ENCODE data around the gene MST1. TPM values are rescaled to one million over a fixed set of nuclear protein-coding genes. Genes with fewer than 3 reads are reported as not detected.
"Not testable (repeated sequence)": the region's sequence is repeated elsewhere in the genome, so short reads cannot be mapped to it uniquely, and the experiment has no call there.

The MST1 gene
- total RNA-seq, 4 donors from 2014 or later = 21.5 to 43.5 (median 40.7) TPM

- not testable (repeated sequence) for H3K36me3 ChIP-seq
Measured at GRCh38 chr3:49690856-49691255, 1.6 kb upstream of the MST1 start.

GRCh38 chr3:49689908-49690624 lies 792 bp upstream of the MST1 start:
- intact Hi-C loops (cut with DNase I); DNase-seq; H3K36me3 ChIP-seq; H3K9me3 ChIP-seq; H3K27me3 ChIP-seq: not testable (repeated sequence)
- Histone ChIP-seq H3K4me3 (replicated peaks in 1 of 3) (peak overlapping the region; percentile 82 to 98 (median 91)), H3K27ac (peak overlapping the region in 2 of 3 donors; percentile 75 to 85), H3K4me1 (peaks cover 20 to 34% of the 10 kb centered on the region in 2 donors)
- 7 to 13% methylated on average over 14 to 16 of the region's 16 CpGs for WGBS, 2 donors

More at GRCh38 chr3:49690856-49691255, 1.6 kb upstream of the MST1 start:
- H3K27ac ChIP-seq; DNase-seq; H3K4me3 ChIP-seq (replicated peaks in 1 of 3); H3K27me3 ChIP-seq; H3K9me3 ChIP-seq; intact Hi-C loops (cut with DNase I): not testable (repeated sequence)
- peaks cover 20 to 32% of the 10 kb centered on the region in 2 donors for H3K4me1 ChIP-seq
- 92 to 96% methylated on average over 3 of the region's 3 CpGs for WGBS, 2 donors

GRCh38 chr3:49688338-49689045 lies 782 bp downstream of the MST1 start:
- H3K27me3 ChIP-seq; intact Hi-C loops (cut with DNase I); H3K36me3 ChIP-seq; DNase-seq; H3K9me3 ChIP-seq: not testable (repeated sequence)
- WGBS, 2 donors = 57 to 76% methylated on average over 5 to 6 of the region's 7 CpGs
- Histone ChIP-seq H3K4me1 (peaks cover 24 to 46% of the 10 kb centered on the region in 2 donors), H3K27ac (peak overlapping the region; percentile 51 to 85 (median 75)), H3K4me3 (replicated peaks in 1 of 3) (peak overlapping the region in 1 of 3 donors; percentile 91)

GRCh38 chr3:49687424-49687795 lies 1.9 kb downstream of the MST1 start:
- H3K27ac ChIP-seq; H3K4me3 ChIP-seq (replicated peaks in 1 of 3); H3K9me3 ChIP-seq; H3K27me3 ChIP-seq; DNase-seq; intact Hi-C loops (cut with DNase I); H3K36me3 ChIP-seq: not testable (repeated sequence)
- 91 to 100% methylated on average over 3 to 6 of the region's 12 CpGs for WGBS, 2 donors
- H3K4me1 ChIP-seq = peaks cover 31 to 57% of the 10 kb centered on the region in 2 donors

GRCh38 chr3:49686769-49687423 lies 2.4 kb downstream of the MST1 start:
- H3K9me3 ChIP-seq; intact Hi-C loops (cut with DNase I); H3K36me3 ChIP-seq; H3K27me3 ChIP-seq: not testable (repeated sequence)
- Histone ChIP-seq H3K4me3 (replicated peaks in 1 of 3) (peak overlapping the region in 1 of 3 donors; percentile 23), H3K4me1 (peaks cover 33 to 62% of the 10 kb centered on the region in 2 donors), H3K27ac (peak overlapping the region in 1 of 3 donors; percentile 49)
- DNase-seq = peak; percentile 93 to 96
- 0 to 45% methylated on average over 6 to 10 of the region's 44 CpGs for WGBS, 2 donors

- WGBS, 2 donors = 0% methylated on average over 3 of the region's 29 CpGs; no CpG with 5 or more reads in 1 of the 2 donors
- Histone ChIP-seq H3K4me1 (peaks cover 33 to 63% of the 10 kb centered on the region in 2 donors), H3K27ac (peak overlapping the region in 1 of 3 donors; percentile 49), H3K4me3 (replicated peaks in 1 of 3) (peak overlapping the region in 1 of 3 donors; percentile 23)
- intact Hi-C loops (cut with DNase I); H3K9me3 ChIP-seq; H3K36me3 ChIP-seq; H3K27me3 ChIP-seq: not testable (repeated sequence)
- peak; percentile 95 to 96 for DNase-seq
- peak in 1 of 2 donors; percentile 46 for TF ChIP-seq POLR2A (IDR thresholded peaks at IDR 0.05)
Measured at GRCh38 chr3:49686346-49686745, 2.9 kb downstream of the MST1 start.

GRCh38 chr3:49685846-49686245 lies 3.4 kb downstream of the MST1 start:
- WGBS, 2 donors = 18 to 21% methylated on average over 3 to 19 of the region's 36 CpGs

GRCh38 chr3:49685103-49685502 lies 4.2 kb downstream of the MST1 start:
- H3K27ac ChIP-seq; DNase-seq; H3K9me3 ChIP-seq; intact Hi-C loops (cut with DNase I); H3K27me3 ChIP-seq; H3K4me3 ChIP-seq (replicated peaks in 1 of 3): not testable (repeated sequence)
- H3K4me1 ChIP-seq = peaks cover 24 to 51% of the 10 kb centered on the region in 2 donors
- H3K36me3 ChIP-seq = peaks cover 9 to 15% of the 10 kb centered on the region in 2 donors
- WGBS, 2 donors = 95 to 98% methylated on average over 8 to 10 of the region's 10 CpGs

More at GRCh38 chr3:49685846-49686245, 3.4 kb downstream of the MST1 start:
- peak; percentile 27 to 28 for DNase-seq
- intact Hi-C loops (cut with DNase I); H3K9me3 ChIP-seq; H3K27me3 ChIP-seq; H3K36me3 ChIP-seq: not testable (repeated sequence)
- peak overlapping the region in 1 of 3 donors; percentile 23 for H3K4me3 ChIP-seq (replicated peaks in 1 of 3)
- H3K27ac ChIP-seq = peak overlapping the region in 1 of 3 donors; percentile 17
- H3K4me1 ChIP-seq = peaks cover 32 to 58% of the 10 kb centered on the region in 2 donors

- 100% methylated on average over 1 to 2 of the region's 2 CpGs for WGBS, 2 donors
- H3K27me3 ChIP-seq; H3K9me3 ChIP-seq; DNase-seq; intact Hi-C loops (cut with DNase I); H3K4me3 ChIP-seq (replicated peaks in 1 of 3): not testable (repeated sequence)
- Histone ChIP-seq H3K27ac (peak overlapping the region; percentile 53 to 87 (median 67)), H3K36me3 (peaks cover 11 to 21% of the 10 kb centered on the region in 2 donors), H3K4me1 (peaks cover 20 to 48% of the 10 kb centered on the region in 2 donors)
Measured at GRCh38 chr3:49684453-49684852, 4.8 kb downstream of the MST1 start.

Measured in thyroid gland (tissue), 4 donors.